IMR-90 (cell line): ENCODE measurements around the gene CEP76. TPM values are rescaled to one million over a fixed set of nuclear protein-coding genes. Genes with fewer than 3 reads are reported as not detected.
A peak's percentile ranks its signal among the peaks of the same experiment; 100 is the strongest.

ENCODE experiments used
- ATAC-seq: fragments of 200-7000 bp; cut with Tn5 transposase; 2 replicates; pipeline ENCODE4 v1.9.1; 2020; ENCODE audit warnings: low read depth, mild to moderate bottlenecking, moderate library complexity
- BruUV-seq: library from RNA; stranded (reverse); fragments of 400-500 nt; replicated peaks from 2 replicates; lab custom pipeline; 2021; lab: Mats Ljungman, UMichigan
- CTCF ChIA-PET: fragments of 300-600 bp; formaldehyde crosslinking; extraction: SDS; loops from one replicate; lab custom pipeline; 2021; ENCODE audit warnings: antibody characterized with exemption; lab: Yijun Ruan, JAX
- POLR2A ChIA-PET: fragments of 300-600 bp; sonication (Branson Sonifier 250); formaldehyde crosslinking; loops from one replicate; lab custom pipeline; 2022; ENCODE audit warnings: antibody characterized with exemption; ENCODE audit not compliant: unreplicated experiment; lab: Charles Lee
- DNase-seq: peaks from one replicate; pipeline ENCODE4 v3.0.0; 2013
- H2AFZ ChIP-seq: replicated peaks from 2 replicates; pipeline ENCODE3; 2013; ENCODE audit warnings: low read length, mild to moderate bottlenecking; ENCODE audit not compliant: poor library complexity
- H2AK5ac ChIP-seq: 2 replicates; pipeline ENCODE4 v1.6.1; 2013; ENCODE audit warnings: low read depth, low read length, inconsistent platforms
- H2AK9ac ChIP-seq: replicated peaks from 2 replicates; pipeline ENCODE3; 2013; ENCODE audit warnings: mild to moderate bottlenecking, low read depth, low read length, moderate library complexity; ENCODE audit not compliant: poor library complexity
- H2BK120ac ChIP-seq: 2 replicates; pipeline ENCODE4 v1.6.1; 2013; ENCODE audit warnings: low read depth, low read length, inconsistent platforms
- H2BK15ac ChIP-seq: 3 replicates; pipeline ENCODE4 v1.6.1; 2013; ENCODE audit warnings: low read depth, low read length, inconsistent platforms
- H2BK20ac ChIP-seq: 2 replicates; pipeline ENCODE4 v1.6.1; 2013; ENCODE audit warnings: low read depth, mild to moderate bottlenecking, inconsistent platforms, low read length, moderate library complexity
- H2BK5ac ChIP-seq: 2 replicates; pipeline ENCODE4 v1.6.1; 2013; ENCODE audit warnings: mild to moderate bottlenecking, low read depth, low read length, inconsistent platforms; ENCODE audit not compliant: poor library complexity, severe bottlenecking
- H3K14ac ChIP-seq: replicated peaks from 2 replicates; pipeline ENCODE4 v1.6.1; 2013; ENCODE audit warnings: low read depth, low read length, inconsistent platforms
- H3K18ac ChIP-seq: 2 replicates; pipeline ENCODE4 v1.6.1; 2013; ENCODE audit warnings: low read depth, low read length, control low read depth
- H3K23ac ChIP-seq: 2 replicates; pipeline ENCODE4 v1.6.1; 2013; ENCODE audit warnings: low read depth, low read length, inconsistent platforms
- H3K27ac ChIP-seq: 2 replicates; pipeline ENCODE4 v1.5.1; 2013; ENCODE audit warnings: mild to moderate bottlenecking, control low read depth, low read length; ENCODE audit not compliant: insufficient read depth
- H3K27me3 ChIP-seq: 2 replicates; pipeline ENCODE4 v1.6.1; 2013; ENCODE audit warnings: low read length; ENCODE audit not compliant: control insufficient read depth, insufficient read depth
- H3K36me3 ChIP-seq: 2 replicates; pipeline ENCODE4 v1.6.1; 2013; ENCODE audit warnings: low read length, mixed read lengths; ENCODE audit not compliant: control insufficient read depth, insufficient read depth
- H3K4ac ChIP-seq: 2 replicates; pipeline ENCODE4 v1.6.1; 2013; ENCODE audit warnings: low read depth, low read length, inconsistent platforms
- H3K4me1 ChIP-seq: 2 replicates; pipeline ENCODE4 v1.6.1; 2013; ENCODE audit warnings: low read length, mixed read lengths; ENCODE audit not compliant: control insufficient read depth, insufficient read depth
- H3K4me2 ChIP-seq: 2 replicates; pipeline ENCODE4 v1.6.1; 2013; ENCODE audit warnings: low read depth, mild to moderate bottlenecking, control low read depth, low read length, moderate library complexity
- H3K4me3 ChIP-seq: 2 replicates; pipeline ENCODE4 v1.5.1; 2013; ENCODE audit warnings: low read depth, mild to moderate bottlenecking, control low read depth, low read length, moderate library complexity; ENCODE audit not compliant: insufficient read depth
- H3K56ac ChIP-seq: 2 replicates; pipeline ENCODE4 v1.6.1; 2013; ENCODE audit warnings: low read length, inconsistent platforms; ENCODE audit not compliant: insufficient read depth; ENCODE audit errors: extremely low read depth
- H3K79me1 ChIP-seq, 2 experiments: 2 replicates each; pipeline ENCODE4 v1.6.1; 2013; ENCODE audit warnings: low read length in 2 of 2, inconsistent platforms in 1 of 2, low read depth in 1 of 2
- H3K9ac ChIP-seq: 2 replicates; pipeline ENCODE4 v1.6.1; 2013; ENCODE audit warnings: low read depth, low read length, control low read depth
- H3K9me1 ChIP-seq: 2 replicates; pipeline ENCODE4 v1.6.1; 2013; ENCODE audit warnings: low read length, inconsistent platforms; ENCODE audit not compliant: insufficient read depth
- H3K9me3 ChIP-seq: 2 replicates; pipeline ENCODE4 v1.6.1; 2013; ENCODE audit warnings: low read length; ENCODE audit not compliant: control insufficient read depth, insufficient read depth
- H4K20me1 ChIP-seq: 2 replicates; pipeline ENCODE4 v1.6.1; 2013; ENCODE audit warnings: low read length, inconsistent platforms; ENCODE audit not compliant: insufficient read depth
- H4K5ac ChIP-seq: 2 replicates; pipeline ENCODE4 v1.6.1; 2013; ENCODE audit warnings: mild to moderate bottlenecking, low read depth, low read length, control low read depth
- H4K8ac ChIP-seq, 2 experiments: 2 replicates each; pipeline ENCODE4 v1.6.1; 2013; ENCODE audit warnings: low read depth in 2 of 2, low read length in 2 of 2, control low read depth in 1 of 2, inconsistent platforms in 1 of 2
- H4K91ac ChIP-seq: 2 replicates; pipeline ENCODE4 v1.6.1; 2013; ENCODE audit warnings: low read depth, low read length, inconsistent platforms; ENCODE audit not compliant: insufficient read depth
- BHLHE40 ChIP-seq: fragments of 150-350 bp; IDR thresholded peaks from 2 replicates; pipeline ENCODE4 v1.6.1; 2016; ENCODE audit warnings: mild to moderate bottlenecking, low read depth, low read length
- CEBPB ChIP-seq: IDR thresholded peaks from 2 replicates; pipeline ENCODE4 v1.6.1; 2012; ENCODE audit warnings: low read depth, low read length, improper control_type of control experiment
- MXI1 ChIP-seq: IDR thresholded peaks from 2 replicates; pipeline ENCODE4 v1.6.1; 2012; ENCODE audit warnings: low read depth, mild to moderate bottlenecking, low read length, moderate library complexity, borderline replicate concordance
- RAD21 ChIP-seq: IDR thresholded peaks from 2 replicates; pipeline ENCODE4 v1.6.1; 2012; ENCODE audit warnings: low read length, improper control_type of control experiment
- WGBS, 2 experiments: methylation state at CpG; one replicate each; pipeline versions ENCODE4 v1.1.5 to v1.1.7; 2013; ENCODE audit warnings: missing lambda C conversion rate in 2 of 2; ENCODE audit not compliant: insufficient read length in 1 of 2; ENCODE audit errors: extremely low coverage in 2 of 2; 5-methylcytosine and 5-hydroxymethylcytosine counted together
- dilution Hi-C: fragments of 300-500 bp; cut with HindIII; formaldehyde crosslinking; loops from one replicate; pipeline ENCODE4 v1.14.3; 2018; ENCODE audit warnings: low sequenced_read_pairs; ENCODE audit not compliant: unreplicated experiment
- in situ Hi-C: fragments of 300-500 bp; cut with MboI; formaldehyde crosslinking; loops from 3 replicates; pipeline ENCODE4 v1.14.3; 2019; ENCODE audit warnings: low sequenced_read_pairs, inconsistent platforms, mixed read lengths
- intact Hi-C: fragments of 100-400 bp; cut with micrococcal nuclease; formaldehyde crosslinking; loops from 2 replicates; pipeline ENCODE4 v1.10.0; 2022
- polyA plus RNA-seq, 3 experiments: library from polyadenylated mRNA; depleted of rRNA; stranded (reverse); fragments of >200 nt; gene quantifications; 2 replicates each; pipeline ENCODE4 v1.2.3, GENCODE V29; 2012; ENCODE audit warnings: low replicate concordance in 1 of 3
- total RNA-seq: library from RNA; depleted of rRNA; stranded (reverse); fragments of >200 nt; gene quantifications from 2 replicates; pipeline ENCODE4 v1.2.3, GENCODE V29; 2012

CEP76 gene
- total and polyA plus RNA-seq, 2 of the 4 experiments (the other 2 are of a cell fraction) = 5.1 to 8.1 TPM

DNA sequence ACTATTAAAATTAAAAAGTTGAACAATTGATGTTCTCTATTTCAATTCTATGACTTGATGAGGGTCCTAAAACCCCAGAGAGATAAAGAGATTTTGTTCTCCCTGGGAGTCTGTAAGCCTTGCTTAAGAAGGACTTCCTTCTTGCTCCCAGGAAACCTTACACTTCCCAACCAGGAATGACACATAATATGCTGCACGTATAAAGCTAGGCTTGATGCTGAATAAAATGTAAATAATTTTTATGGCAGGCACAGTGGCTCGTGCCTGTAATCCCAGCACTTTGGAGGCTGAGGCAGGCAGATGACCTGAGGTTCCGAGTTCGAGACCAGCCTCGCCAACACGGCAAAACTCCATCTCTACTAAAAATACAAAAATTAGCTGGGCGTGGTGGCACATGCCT lies 72.4 kb downstream of the CEP76 start:
- Histone ChIP-seq H3K18ac (no peak overlapping the region), H3K4ac (no peak overlapping the region), H3K14ac (no peak overlapping the region), H3K9ac (no peak overlapping the region), H2BK120ac (peak overlapping the region; percentile 9; the same call in 1 of the 2 replicates), H3K36me3 (no peaks in the 10 kb centered on the region; the same call in 1 of the 2 replicates), H4K20me1 (0 out of 2 replicates have a peak, but pooled peaks cover 3% of the 10 kb centered on the region), H3K9me1 (no peaks in the 10 kb centered on the region), H3K27ac (no peak overlapping the region), H2AK9ac (no peak overlapping the region), H2BK5ac (peak overlapping the region; percentile 73), H3K27me3 (no peaks in the 10 kb centered on the region), H3K4me1 (peaks cover 4% of the 10 kb centered on the region), H4K91ac (no peak overlapping the region), H2BK20ac (no peak overlapping the region), H2AK5ac (no peak overlapping the region), H2AFZ (no peak overlapping the region), H3K9me3 (no peaks in the 10 kb centered on the region), H3K79me1 (peaks cover 9 to 28% of the 10 kb centered on the region in 2 experiments), H4K5ac (no peak overlapping the region), H3K4me2 (no peak overlapping the region), H3K56ac (no peak overlapping the region), H4K8ac (no peak overlapping the region), H3K23ac (no peak overlapping the region), H2BK15ac (no peak overlapping the region), H3K4me3 (no peak overlapping the region)
- BruUV-seq = no TSS peak
- dilution Hi-C loops (no loop called here), intact Hi-C loops (no loop called here), in situ Hi-C loops (no loop called here)
- TF ChIP-seq MXI1 (no peak), CEBPB (peak; percentile 32; the same call in 1 of the 2 replicates), RAD21 (no peak), BHLHE40 (peak; percentile 83)
- peak; percentile 88 for DNase-seq
- CTCF ChIA-PET = interaction anchor here (0.5 kb wide), 1 partner anchor 143 kb away, joined by 5 read pairs; no protein-coding TSS in a partner anchor
- ATAC-seq = peak; percentile 81
- POLR2A ChIA-PET = no interaction called here
- WGBS, 2 experiments = no CpG with 5 or more reads among the region's 7 CpGs
